Measurements from ENCODE around the gene SLIT1. TPM values are rescaled to one million over a fixed set of nuclear protein-coding genes. Genes with fewer than 3 reads are reported as not detected.

SLIT1 gene
- total and polyA plus RNA-seq, 2 of the 8 experiments (the other 6 are each of a cell fraction or from before 2014, with no cell fraction given) = 0.70 to 0.88 TPM

DNA sequence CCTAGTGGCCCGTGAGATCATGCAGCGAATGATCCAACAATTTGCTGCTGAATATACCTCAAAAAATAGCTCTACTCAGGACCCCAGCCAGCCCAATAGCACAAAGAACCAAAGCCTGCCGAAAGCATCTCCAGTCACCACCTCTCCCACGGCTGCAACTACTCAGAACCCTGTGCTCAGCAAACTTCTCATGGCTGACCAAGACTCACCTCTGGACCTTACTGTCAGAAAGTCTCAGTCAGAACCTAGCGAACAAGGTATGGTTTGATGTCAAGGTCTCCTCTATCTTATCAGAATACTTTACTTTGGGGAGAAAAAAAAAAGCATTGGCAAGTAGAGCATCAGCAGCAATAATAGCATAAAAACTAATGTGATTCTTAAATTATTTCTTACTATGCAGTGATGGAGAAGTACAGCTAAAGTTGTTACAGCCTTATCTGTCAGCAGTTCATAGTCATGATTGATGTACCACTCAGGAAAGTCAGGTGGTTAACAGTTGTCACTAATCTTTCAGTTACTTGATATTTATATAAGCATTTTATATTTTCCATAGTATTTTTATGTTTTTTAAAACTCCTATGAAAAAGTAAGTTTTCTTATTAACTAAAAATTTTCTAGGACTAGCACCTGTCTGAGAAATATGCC is 236.6 kb downstream of the SLIT1 start:
- Histone ChIP-seq H3K4me1 (replicated peaks in 1 of 4; ENCODE audit: control insufficient read depth in 3 of 4, insufficient read depth in 4 of 4, low read length in 3 of 4) (no peaks in the 10 kb centered on the region), H4K20me1 (replicated peaks in 1 of 2; ENCODE audit: control insufficient read depth in 1 of 2, insufficient read depth in 2 of 2, low read length in 2 of 2) (no peaks in the 10 kb centered on the region), H3K4me3 (ENCODE audit: extremely low read depth in 1 of 4, insufficient read depth in 2 of 4, low read depth in 3 of 4, low read length in 4 of 4) (no peak overlapping the region), H2BK15ac (ENCODE audit: low read length) (no peak overlapping the region), H3K9ac (replicated peaks in 1 of 4; ENCODE audit: extremely low read depth in 1 of 4, low read depth in 3 of 4, low read length in 3 of 4) (no peak overlapping the region), H3K79me2 (ENCODE audit: control insufficient read depth in 1 of 2, insufficient read depth in 2 of 2, low read length in 2 of 2) (no peaks in the 10 kb centered on the region), H2BK12ac (ENCODE audit: low read depth, low read length) (no peak overlapping the region), H2AK5ac (ENCODE audit: low read depth, low read length) (no peak overlapping the region), H3K27me3 (replicated peaks in 1 of 4; ENCODE audit: control insufficient read depth in 3 of 4, extremely low read depth in 1 of 4, insufficient read depth in 3 of 4, low read length in 3 of 4) (no peaks in the 10 kb centered on the region), H3K27ac (ENCODE audit: low read depth, low read length) (no peak overlapping the region), H3K4ac (replicated peaks; ENCODE audit: insufficient read length, low read depth, low read length) (no peak overlapping the region), H2AFZ (ENCODE audit: low read length) (no peak overlapping the region), H2BK20ac (ENCODE audit: low read length) (no peak overlapping the region), H3K4me2 (ENCODE audit: insufficient read depth in 1 of 2, low read depth in 2 of 2, low read length in 2 of 2) (no peak overlapping the region), H4K5ac (ENCODE audit: insufficient read length, low read depth, low read length) (no peak overlapping the region), H2BK5ac (ENCODE audit: low read depth, low read length) (no peak overlapping the region), H2BK120ac (replicated peaks; ENCODE audit: low read depth, low read length) (no peak overlapping the region), H3K79me1 (ENCODE audit: low read depth, low read length) (no peaks in the 10 kb centered on the region), H3K56ac (replicated peaks; ENCODE audit: insufficient read length, low read depth, low read length) (no peak overlapping the region), H3K14ac (ENCODE audit: insufficient read length) (no peak overlapping the region), H3K9me3 (ENCODE audit: insufficient read depth in 2 of 2, low read depth in 1 of 2, low read length in 1 of 2) (no peaks in the 10 kb centered on the region), H3K23me2 (ENCODE audit: low read depth, low read length) (no peaks in the 10 kb centered on the region), H3K36me3 (ENCODE audit: control insufficient read depth in 2 of 4, insufficient read depth in 4 of 4, low read length in 3 of 4) (peaks cover 0 to 10% (median 1%) of the 10 kb centered on the region in 4 experiments; a peak in 4 of 8 replicates), H3K18ac (ENCODE audit: extremely low read depth, low read length) (no peak overlapping the region), H4K91ac (replicated peaks; ENCODE audit: insufficient read length, low read length) (no peak overlapping the region), H4K8ac (ENCODE audit: extremely low read depth, insufficient read depth, low read length) (no peak overlapping the region), H3K23ac (ENCODE audit: insufficient read length) (no peak overlapping the region)
- ChIA-PET CTCF (ENCODE audit: partially characterized antibody) (interaction anchor here (1.2 kb wide), 1 partner anchor 11 kb away, joined by 4 read pairs; no protein-coding TSS in a partner anchor), POLR2A (ENCODE audit: partially characterized antibody) (interaction anchor here (1.0 kb wide), 1 partner anchor 308 kb away, joined by 6 read pairs; no protein-coding TSS in a partner anchor)
- TF ChIP-seq, protein P1, sequence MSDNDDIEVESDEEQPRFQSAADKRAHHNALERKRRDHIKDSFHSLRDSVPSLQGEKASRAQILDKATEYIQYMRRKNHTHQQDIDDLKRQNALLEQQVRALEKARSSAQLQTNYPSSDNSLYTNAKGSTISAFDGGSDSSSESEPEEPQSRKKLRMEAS (IDR thresholded peaks at IDR 0.05) = no peak
- TF ChIP-seq FOSL1 (IDR thresholded peaks at IDR 0.05; ENCODE audit: insufficient read depth, low read depth, low read length) (no peak), EZH2 (IDR thresholded peaks at IDR 0.05; ENCODE audit: low read depth, low read length, severe bottlenecking) (no peak), BACH1 (IDR thresholded peaks at IDR 0.05; ENCODE audit: low read length) (no peak), SP4 (IDR thresholded peaks at IDR 0.05; ENCODE audit: low read length) (no peak)
- DNase-seq (ENCODE audit: low read depth in 1 of 2, low spot score in 2 of 2) (no peak), FAIRE-seq (no peak)
- WGBS, 2 experiments (ENCODE audit: extremely low coverage in 1 of 2, insufficient coverage in 1 of 2, insufficient read length in 1 of 2, insufficient replicate concordance in 2 of 2, low coverage in 1 of 2, low lambda C conversion rate in 2 of 2, missing lambda C conversion rate in 1 of 2) = 92% methylated on average over 5 of the region's 5 CpGs; no CpG with 5 or more reads in 1 of the 2 experiments

All from H1 (cell line).